Stomach (tissue), 4 donors: Measurements from ENCODE around the gene CIAO3.

Experiments
- CTCF ChIP-seq, 7 experiments: fragments of 450-650 bp in 4 of 7; fragments of 200-600 bp in 3 of 7; sonication (generic) in 3 of 7; IDR thresholded peaks; one replicate each; pipeline ENCODE4 v1.5.1; 2016 to 2019; ENCODE audit warnings: antibody characterized with exemption in 7 of 7, control low read depth in 2 of 7, mild to moderate bottlenecking in 1 of 7
- EP300 ChIP-seq: sonication (generic); formaldehyde crosslinking; IDR thresholded peaks from one replicate; pipeline ENCODE4 v1.6.1; 2017; ENCODE audit warnings: antibody characterized with exemption
- POLR2A ChIP-seq, 4 donors: fragments of 450-650 bp; IDR thresholded peaks; one replicate each; pipeline ENCODE4 v1.6.1; 2016; ENCODE audit warnings: antibody characterized with exemption in 4 of 4, control low read depth in 2 of 4, mild to moderate bottlenecking in 1 of 4, moderate library complexity in 1 of 4
- POLR2AphosphoS5 ChIP-seq, 3 donors: sonication (generic); formaldehyde crosslinking; IDR thresholded peaks; one replicate each; pipeline ENCODE4 v1.6.1; 2016; ENCODE audit warnings: antibody characterized with exemption in 3 of 3

- TF ChIP-seq CTCF (IDR thresholded peaks at IDR 0.05) (no peak), EP300 (no peak), POLR2AphosphoS5 (IDR thresholded peaks at IDR 0.05) (no peak), POLR2A (IDR thresholded peaks at IDR 0.05) (no peak)
Observed at GRCh38 chr16:764848-765487, 24.2 kb upstream of the CIAO3 start.
